Left lung (tissue), 10 donors: ENCODE data around the gene EYA2. TPM values are rescaled to one million over a fixed set of nuclear protein-coding genes. Genes with fewer than 3 reads are reported as not detected.

Experiments
- ATAC-seq: fragments of 200-7000 bp; cut with Tn5 transposase; one replicate; pipeline ENCODE4 v1.9.1; 2020; ENCODE audit warnings: moderate library complexity
- DNase-seq, 4 donors: peaks; one replicate each; pipeline ENCODE4 v3.0.0-alpha.2; 2013 to 2020
- H3K27ac ChIP-seq, 2 donors: fragments of 200-600 bp; sonication (generic) in 1 of 2; one replicate each; pipeline versions ENCODE4 v1.5.0 to v1.8.0; 2020 to 2021
- H3K27me3 ChIP-seq, 2 donors: fragments of 200-600 bp; sonication (generic) in 1 of 2; one replicate each; pipeline versions ENCODE4 v1.5.0 to v1.8.0; 2020 to 2021
- H3K36me3 ChIP-seq, 2 donors: fragments of 200-600 bp; sonication (generic) in 1 of 2; one replicate each; pipeline versions ENCODE4 v1.5.0 to v1.8.0; 2020 to 2021
- H3K4me1 ChIP-seq, 2 donors: fragments of 200-600 bp; one replicate each; pipeline ENCODE4 v1.8.0; 2021
- H3K4me3 ChIP-seq, 2 donors: fragments of 200-600 bp; sonication (generic) in 1 of 2; one replicate each; pipeline versions ENCODE4 v1.5.0 to v1.8.0; 2020 to 2021; ENCODE audit warnings: mild to moderate bottlenecking in 1 of 2
- H3K9me3 ChIP-seq, 2 donors: fragments of 200-600 bp; sonication (generic) in 1 of 2; one replicate each; pipeline versions ENCODE4 v1.5.0 to v1.8.0; 2020 to 2021
- intact Hi-C, 2 donors: fragments of 100-400 bp; cut with DNase I; formaldehyde crosslinking; loops; one replicate each; pipeline versions ENCODE4 v1.11.2 to v1.14.2; 2022
- polyA plus RNA-seq, 6 donors: library from polyadenylated mRNA; unstranded; fragments of 120-200 nt; gene quantifications; one replicate each; pipeline ENCODE4 v1.2.1, GENCODE V29; 2013; ENCODE audit not compliant: insufficient read length in 6 of 6
- total RNA-seq, 2 donors: library from RNA; stranded (reverse); fragmentation: NEBNext Ultra II Directional; extraction: Animal tissue kit (Norgen Biotek cat#: 25700); gene quantifications; one replicate each; pipeline ENCODE4 v1.2.1, GENCODE V29; 2021
- TF ChIP-seq, protein P1 (sequence below), 2 donors: fragments of 200-600 bp; sonication (generic) in 1 of 2; IDR thresholded peaks; one replicate each; pipeline versions ENCODE4 v1.5.0 to v1.8.0; 2021; ENCODE audit warnings: antibody characterized with exemption in 2 of 2
- donor health status: DM: no; HTN: yes; CAD: no.
- donor health status: DM: no; HTN: no; CAD: no.

The EYA2 gene
- total and polyA plus RNA-seq, 8 donors, result 0.77 to 2.3 (median 1.2) TPM

DNA sequence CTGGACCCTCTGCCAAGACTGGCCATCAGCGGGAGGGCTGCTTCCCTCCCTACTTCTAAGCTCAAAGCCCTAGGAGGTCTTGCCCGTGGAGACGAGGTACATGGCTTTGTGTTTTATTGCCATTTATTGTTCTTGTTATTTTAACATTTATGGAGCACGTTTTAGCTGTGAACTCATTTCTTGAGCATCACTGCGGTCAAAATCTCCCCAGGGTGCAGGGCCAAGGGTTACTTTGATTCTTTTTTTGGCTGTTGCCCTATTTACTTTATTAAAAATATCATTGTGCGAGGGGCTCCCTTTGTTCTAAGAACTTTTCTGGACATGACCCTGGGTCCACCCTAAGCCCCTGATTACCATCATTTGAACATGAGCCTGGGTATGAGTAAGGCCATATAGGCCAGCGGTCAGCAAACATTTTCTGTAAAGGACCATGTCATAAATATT, 51.6 kb downstream of the EYA2 start:
- Histone ChIP-seq H3K4me1 (no peaks in the 10 kb centered on the region), H3K9me3 (no peaks in the 10 kb centered on the region), H3K27me3 (peaks cover 0 to 13% of the 10 kb centered on the region in 2 donors), H3K4me3 (no peak overlapping the region), H3K36me3 (no peaks in the 10 kb centered on the region), H3K27ac (no peak overlapping the region)
- ATAC-seq (no peak), DNase-seq (no peak)
- intact Hi-C loops, result no loop called here
- TF ChIP-seq, protein P1, sequence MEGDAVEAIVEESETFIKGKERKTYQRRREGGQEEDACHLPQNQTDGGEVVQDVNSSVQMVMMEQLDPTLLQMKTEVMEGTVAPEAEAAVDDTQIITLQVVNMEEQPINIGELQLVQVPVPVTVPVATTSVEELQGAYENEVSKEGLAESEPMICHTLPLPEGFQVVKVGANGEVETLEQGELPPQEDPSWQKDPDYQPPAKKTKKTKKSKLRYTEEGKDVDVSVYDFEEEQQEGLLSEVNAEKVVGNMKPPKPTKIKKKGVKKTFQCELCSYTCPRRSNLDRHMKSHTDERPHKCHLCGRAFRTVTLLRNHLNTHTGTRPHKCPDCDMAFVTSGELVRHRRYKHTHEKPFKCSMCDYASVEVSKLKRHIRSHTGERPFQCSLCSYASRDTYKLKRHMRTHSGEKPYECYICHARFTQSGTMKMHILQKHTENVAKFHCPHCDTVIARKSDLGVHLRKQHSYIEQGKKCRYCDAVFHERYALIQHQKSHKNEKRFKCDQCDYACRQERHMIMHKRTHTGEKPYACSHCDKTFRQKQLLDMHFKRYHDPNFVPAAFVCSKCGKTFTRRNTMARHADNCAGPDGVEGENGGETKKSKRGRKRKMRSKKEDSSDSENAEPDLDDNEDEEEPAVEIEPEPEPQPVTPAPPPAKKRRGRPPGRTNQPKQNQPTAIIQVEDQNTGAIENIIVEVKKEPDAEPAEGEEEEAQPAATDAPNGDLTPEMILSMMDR (IDR thresholded peaks at IDR 0.05), result no peak

DNA sequence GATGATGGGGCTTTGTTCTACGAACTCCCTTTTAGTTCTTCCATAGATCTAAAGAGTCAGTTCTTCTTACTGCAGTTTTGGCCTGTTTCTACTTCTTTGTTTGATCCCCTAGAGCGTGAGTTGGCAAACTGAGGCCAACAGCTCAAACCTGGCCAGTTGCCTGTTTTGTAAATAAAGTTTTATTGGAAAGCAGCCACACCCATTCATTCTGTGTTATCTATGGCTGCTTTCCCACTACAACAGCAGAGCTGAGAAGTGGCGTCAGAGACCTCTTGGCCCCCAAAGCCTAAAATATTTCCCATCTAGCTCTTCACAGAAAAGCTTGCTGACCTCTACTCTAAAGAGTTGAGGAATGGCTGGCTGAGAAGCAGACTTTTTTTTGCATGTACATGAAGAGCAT, 52.2 kb downstream of the EYA2 start:
- intact Hi-C loops, result no loop called here
- no peak for DNase-seq
- Histone ChIP-seq H3K27me3 (peaks cover 0 to 15% of the 10 kb centered on the region in 2 donors), H3K9me3 (no peaks in the 10 kb centered on the region), H3K36me3 (no peaks in the 10 kb centered on the region), H3K27ac (no peak overlapping the region), H3K4me1 (no peaks in the 10 kb centered on the region), H3K4me3 (no peak overlapping the region)
- no peak for ATAC-seq
- TF ChIP-seq, protein P1 (IDR thresholded peaks at IDR 0.05), result no peak

DNA sequence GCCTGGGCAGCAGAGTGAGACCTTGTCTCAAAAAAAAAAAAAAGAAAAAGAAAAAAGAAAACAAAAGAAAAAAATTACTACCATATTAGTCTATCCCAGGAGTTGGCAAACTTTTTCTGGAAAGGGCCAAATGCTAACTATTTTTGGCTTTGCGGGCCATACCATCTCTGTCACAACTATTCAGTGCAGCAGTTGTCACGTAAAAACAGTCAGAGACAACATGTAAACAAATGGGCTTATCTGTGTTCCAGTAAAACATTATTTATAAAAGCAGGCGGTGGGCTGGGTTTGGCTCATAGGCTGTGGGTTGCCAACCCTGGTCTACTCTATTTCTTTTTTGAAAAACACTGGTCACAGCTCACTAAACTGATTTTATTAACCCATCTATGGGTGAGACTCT, 53.4 kb downstream of the EYA2 start:
- H3K27me3 ChIP-seq, result peaks cover 0 to 9% of the 10 kb centered on the region in 2 donors
- H3K4me3 ChIP-seq, result no peak overlapping the region
- TF ChIP-seq, protein P1 (IDR thresholded peaks at IDR 0.05), result no peak
- ATAC-seq (no peak), DNase-seq (no peak)
- H3K27ac ChIP-seq, result no peak overlapping the region
- H3K9me3 ChIP-seq, result no peaks in the 10 kb centered on the region
- H3K36me3 ChIP-seq, result no peaks in the 10 kb centered on the region
- intact Hi-C loops, result no loop called here
- H3K4me1 ChIP-seq, result no peaks in the 10 kb centered on the region

DNA sequence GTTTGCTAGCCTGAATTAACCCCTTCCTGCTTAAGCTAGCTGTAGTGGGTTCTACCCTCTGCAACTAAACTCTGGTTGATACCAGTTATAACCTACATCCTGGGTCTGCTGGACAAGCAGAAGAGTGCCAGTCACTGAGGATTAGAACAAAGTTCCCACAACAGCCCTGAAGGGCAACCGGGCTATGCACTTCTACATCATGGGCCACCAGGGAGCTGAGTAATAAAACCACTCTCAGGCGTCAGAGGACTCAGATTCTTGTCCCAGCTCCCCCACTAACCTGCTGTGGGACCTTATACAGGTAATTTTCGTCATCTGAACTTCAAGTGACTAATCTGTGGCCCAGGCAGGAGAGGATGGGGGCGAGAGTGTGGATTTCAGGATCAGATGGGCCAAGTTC, 56.8 kb downstream of the EYA2 start:
- TF ChIP-seq, protein P1 (IDR thresholded peaks at IDR 0.05), result no peak
- H3K4me1 ChIP-seq, result no peaks in the 10 kb centered on the region
- peaks cover 0 to 7% of the 10 kb centered on the region in 2 donors for H3K27me3 ChIP-seq
- no peak overlapping the region for H3K27ac ChIP-seq
- intact Hi-C loops, result no loop called here
- H3K36me3 ChIP-seq, result no peaks in the 10 kb centered on the region
- peaks cover 0 to 4% of the 10 kb centered on the region in 2 donors for H3K9me3 ChIP-seq
- ATAC-seq (no peak), DNase-seq (no peak)
- no peak overlapping the region for H3K4me3 ChIP-seq

DNA sequence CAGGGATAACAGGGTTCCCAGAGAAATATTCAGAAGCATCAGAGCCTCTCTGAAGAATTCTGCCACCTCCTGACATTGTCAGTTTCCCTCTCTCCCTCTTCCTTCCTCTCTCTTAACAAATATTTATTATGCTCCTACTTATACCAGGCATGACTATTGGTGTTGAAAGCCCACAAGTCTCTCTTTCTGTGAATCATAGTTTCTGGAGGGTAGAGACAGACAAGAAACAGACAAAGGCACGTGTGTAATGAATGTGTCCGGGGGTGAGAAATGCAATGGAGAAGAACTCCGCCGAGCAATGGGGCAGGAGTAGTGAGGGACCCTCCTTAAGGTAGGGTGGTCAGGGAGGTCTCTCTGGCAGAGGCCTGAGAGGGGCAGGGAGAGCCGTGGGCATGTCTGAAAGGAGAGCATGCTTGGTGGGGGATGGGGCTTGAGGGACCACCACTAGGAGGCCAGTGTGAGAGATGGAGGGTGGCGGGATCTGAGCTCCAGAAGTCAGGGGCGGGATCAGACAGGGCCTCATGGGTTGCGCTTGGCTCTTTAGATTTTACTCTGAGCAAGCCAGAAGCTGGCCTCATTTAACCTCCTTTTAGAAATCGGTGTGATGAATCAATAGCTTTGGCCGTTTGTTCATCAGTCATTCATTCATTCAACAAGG, 57.3 kb downstream of the EYA2 start:
- Histone ChIP-seq H3K4me1 (no peaks in the 10 kb centered on the region), H3K9me3 (peaks cover 0 to 10% of the 10 kb centered on the region in 2 donors), H3K27ac (no peak overlapping the region), H3K27me3 (peaks cover 0 to 7% of the 10 kb centered on the region in 2 donors), H3K4me3 (no peak overlapping the region), H3K36me3 (no peaks in the 10 kb centered on the region)
- ATAC-seq (no peak), DNase-seq (no peak)
- intact Hi-C loops, result no loop called here
- TF ChIP-seq, protein P1 (IDR thresholded peaks at IDR 0.05), result no peak
